RWPE2 (cell line): ENCODE results near the gene INVS.

ENCODE experiments used
- ATAC-seq: fragments of 200-7000 bp; cut with Tn5 transposase; 3 replicates; pipeline ENCODE4 v1.9.1; 2021; ENCODE audit warnings: low read depth
- DNase-seq: peaks from one replicate; pipeline ENCODE4 v3.0.0-alpha.2; 2020; ENCODE audit warnings: low spot score
- H3K27ac ChIP-seq: fragments of 450-650 bp; 2 replicates; pipeline ENCODE4 v1.5.1; 2017; ENCODE audit warnings: mild to moderate bottlenecking; ENCODE audit not compliant: poor library complexity, severe bottlenecking
- H3K27me3 ChIP-seq: fragments of 250-450 bp; sonication (Bioruptor Pico); 2 replicates; pipeline ENCODE4 v1.5.1; 2021; ENCODE audit warnings: mild to moderate bottlenecking, moderate library complexity; ENCODE audit not compliant: insufficient read depth, poor library complexity, severe bottlenecking
- H3K36me3 ChIP-seq: fragments of 250-450 bp; sonication (Bioruptor Pico); 2 replicates; pipeline ENCODE4 v1.5.1; 2020; ENCODE audit warnings: low read depth, mild to moderate bottlenecking, moderate library complexity
- H3K4me1 ChIP-seq: fragments of 250-450 bp; sonication (Bioruptor Pico); 2 replicates; pipeline ENCODE4 v1.5.1; 2021; ENCODE audit warnings: mild to moderate bottlenecking, moderate library complexity; ENCODE audit not compliant: insufficient read depth, poor library complexity, severe bottlenecking
- H3K4me3 ChIP-seq: fragments of 250-450 bp; sonication (Bioruptor Pico); 2 replicates; pipeline ENCODE4 v1.5.1; 2021; ENCODE audit warnings: mild to moderate bottlenecking, moderate library complexity; ENCODE audit not compliant: severe bottlenecking
- H3K9me3 ChIP-seq: fragments of 250-450 bp; sonication (Bioruptor Pico); 2 replicates; pipeline ENCODE4 v1.5.1; 2021; ENCODE audit warnings: mild to moderate bottlenecking, moderate library complexity; ENCODE audit not compliant: severe bottlenecking
- TF ChIP-seq, protein P1 (sequence below): fragments of 450-650 bp; IDR thresholded peaks from one replicate; pipeline ENCODE4 v1.5.1; 2017; ENCODE audit warnings: mild to moderate bottlenecking, moderate library complexity; ENCODE audit not compliant: poor library complexity, severe bottlenecking

INVS gene

DNA sequence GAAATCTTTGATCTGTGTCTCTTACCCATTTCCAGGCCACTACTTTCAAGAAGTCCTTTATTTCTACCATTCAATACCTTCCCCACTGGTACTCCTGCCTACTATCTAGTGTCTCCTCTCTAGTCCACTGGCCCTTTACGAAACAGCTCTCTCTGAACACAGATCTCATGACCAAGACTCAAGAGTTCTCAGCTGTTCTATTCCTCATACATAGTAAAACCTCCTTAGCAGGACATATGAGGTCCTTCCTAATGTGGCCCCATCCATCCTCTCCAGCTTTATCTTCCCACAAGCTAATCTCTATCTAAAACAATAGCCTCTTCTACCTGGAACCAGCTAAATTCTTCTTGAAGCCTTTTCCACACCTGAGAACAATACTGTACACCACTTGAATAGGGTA lies 251.1 kb downstream of the INVS start:
- Histone ChIP-seq H3K4me1 (peaks cover 4% of the 10 kb centered on the region), H3K36me3 (peaks cover 40% of the 10 kb centered on the region), H3K4me3 (no peak overlapping the region), H3K27ac (no peak overlapping the region), H3K9me3 (peaks cover 2% of the 10 kb centered on the region), H3K27me3 (no peaks in the 10 kb centered on the region)
- ATAC-seq (no peak), DNase-seq (no peak)
- TF ChIP-seq, protein P1, sequence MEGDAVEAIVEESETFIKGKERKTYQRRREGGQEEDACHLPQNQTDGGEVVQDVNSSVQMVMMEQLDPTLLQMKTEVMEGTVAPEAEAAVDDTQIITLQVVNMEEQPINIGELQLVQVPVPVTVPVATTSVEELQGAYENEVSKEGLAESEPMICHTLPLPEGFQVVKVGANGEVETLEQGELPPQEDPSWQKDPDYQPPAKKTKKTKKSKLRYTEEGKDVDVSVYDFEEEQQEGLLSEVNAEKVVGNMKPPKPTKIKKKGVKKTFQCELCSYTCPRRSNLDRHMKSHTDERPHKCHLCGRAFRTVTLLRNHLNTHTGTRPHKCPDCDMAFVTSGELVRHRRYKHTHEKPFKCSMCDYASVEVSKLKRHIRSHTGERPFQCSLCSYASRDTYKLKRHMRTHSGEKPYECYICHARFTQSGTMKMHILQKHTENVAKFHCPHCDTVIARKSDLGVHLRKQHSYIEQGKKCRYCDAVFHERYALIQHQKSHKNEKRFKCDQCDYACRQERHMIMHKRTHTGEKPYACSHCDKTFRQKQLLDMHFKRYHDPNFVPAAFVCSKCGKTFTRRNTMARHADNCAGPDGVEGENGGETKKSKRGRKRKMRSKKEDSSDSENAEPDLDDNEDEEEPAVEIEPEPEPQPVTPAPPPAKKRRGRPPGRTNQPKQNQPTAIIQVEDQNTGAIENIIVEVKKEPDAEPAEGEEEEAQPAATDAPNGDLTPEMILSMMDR, result no peak
